HG03095 (cell line): ENCODE results near the gene GALNT9.
"Not testable (repeated sequence)": the region's sequence is repeated elsewhere in the genome, so short reads cannot be mapped to it uniquely, and the experiment has no call there.

Experiments
- ATAC-seq: cut with Tn5 transposase; IDR thresholded peaks from one replicate; pipeline ENCODE4 v1.9.1; 2021; ENCODE audit warnings: moderate library complexity; ENCODE audit not compliant: unreplicated experiment

GALNT9 gene

DNA sequence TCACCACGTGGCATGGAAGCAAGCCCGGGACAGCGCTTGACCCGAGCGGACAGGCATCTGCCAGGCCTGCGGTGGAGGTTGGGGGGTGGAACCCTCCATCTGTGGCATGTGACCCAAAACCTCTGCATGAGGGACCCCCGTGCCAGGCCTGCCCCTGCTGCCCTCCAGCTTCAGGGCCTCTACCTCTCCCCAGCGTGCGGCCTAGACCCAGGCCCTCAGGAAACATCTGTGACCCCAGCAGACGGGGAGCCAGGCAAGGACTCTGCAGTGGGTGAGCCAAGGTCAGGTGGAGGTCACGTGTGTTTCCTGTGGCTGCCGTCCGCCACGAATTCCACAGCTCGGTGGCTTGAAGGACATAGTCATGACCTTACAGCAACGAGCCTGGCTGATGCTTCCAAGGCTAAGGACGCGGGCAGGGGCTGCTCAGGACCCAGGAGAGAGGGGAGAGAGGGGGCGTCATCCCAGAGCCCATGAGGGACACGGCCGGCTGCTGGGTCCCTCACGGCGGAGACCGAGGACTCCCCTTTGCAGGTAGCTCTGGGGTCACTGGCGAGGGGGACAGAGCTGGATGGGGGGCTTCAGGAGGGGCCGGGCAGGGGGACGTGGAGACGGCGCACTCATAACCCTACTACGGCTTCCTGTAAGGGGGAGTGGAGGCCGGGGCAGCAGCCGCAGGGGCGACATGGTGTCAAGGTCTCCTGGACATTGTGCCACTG, 91.5 kb downstream of the GALNT9 start:
- no peak for ATAC-seq

DNA sequence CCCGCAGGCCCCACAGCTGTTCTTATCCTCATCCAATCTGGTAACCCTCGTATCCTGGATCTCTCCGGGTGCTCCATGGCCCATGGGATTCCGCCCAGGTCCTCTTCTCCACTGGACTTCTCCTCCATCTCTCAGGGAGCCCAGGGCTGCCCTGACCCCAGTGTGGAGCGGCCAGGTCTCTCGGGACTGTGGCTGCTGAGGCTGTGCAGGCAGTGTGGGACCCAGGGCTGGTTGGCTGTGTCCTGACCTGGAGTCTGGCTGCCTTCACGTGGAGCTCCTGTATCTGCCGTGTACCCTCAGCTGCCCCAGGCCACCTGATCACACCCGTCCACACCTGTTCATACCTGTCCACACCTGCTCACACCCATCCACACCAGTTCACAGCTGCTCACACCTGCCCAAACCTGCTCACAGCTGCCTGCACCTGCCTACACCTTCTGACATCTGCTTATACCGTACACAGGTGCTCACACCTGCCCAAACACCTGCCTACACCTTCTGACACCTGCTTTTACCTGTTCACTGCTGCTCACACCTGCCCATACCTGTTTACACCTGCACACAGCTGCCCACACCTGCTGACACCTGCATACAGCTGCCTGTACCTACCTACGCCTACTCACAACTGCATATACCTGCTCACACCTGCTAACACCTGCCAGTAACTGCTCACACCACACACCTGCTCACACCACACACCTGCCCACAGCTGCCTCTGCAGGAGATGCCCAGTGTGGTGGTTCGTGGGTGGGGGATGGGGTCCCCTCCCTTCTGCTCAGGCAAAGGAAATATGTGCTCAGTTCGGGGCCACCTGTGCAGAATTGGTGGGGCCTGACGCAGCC, 92.2 kb downstream of the GALNT9 start:
- ATAC-seq: no peak

DNA sequence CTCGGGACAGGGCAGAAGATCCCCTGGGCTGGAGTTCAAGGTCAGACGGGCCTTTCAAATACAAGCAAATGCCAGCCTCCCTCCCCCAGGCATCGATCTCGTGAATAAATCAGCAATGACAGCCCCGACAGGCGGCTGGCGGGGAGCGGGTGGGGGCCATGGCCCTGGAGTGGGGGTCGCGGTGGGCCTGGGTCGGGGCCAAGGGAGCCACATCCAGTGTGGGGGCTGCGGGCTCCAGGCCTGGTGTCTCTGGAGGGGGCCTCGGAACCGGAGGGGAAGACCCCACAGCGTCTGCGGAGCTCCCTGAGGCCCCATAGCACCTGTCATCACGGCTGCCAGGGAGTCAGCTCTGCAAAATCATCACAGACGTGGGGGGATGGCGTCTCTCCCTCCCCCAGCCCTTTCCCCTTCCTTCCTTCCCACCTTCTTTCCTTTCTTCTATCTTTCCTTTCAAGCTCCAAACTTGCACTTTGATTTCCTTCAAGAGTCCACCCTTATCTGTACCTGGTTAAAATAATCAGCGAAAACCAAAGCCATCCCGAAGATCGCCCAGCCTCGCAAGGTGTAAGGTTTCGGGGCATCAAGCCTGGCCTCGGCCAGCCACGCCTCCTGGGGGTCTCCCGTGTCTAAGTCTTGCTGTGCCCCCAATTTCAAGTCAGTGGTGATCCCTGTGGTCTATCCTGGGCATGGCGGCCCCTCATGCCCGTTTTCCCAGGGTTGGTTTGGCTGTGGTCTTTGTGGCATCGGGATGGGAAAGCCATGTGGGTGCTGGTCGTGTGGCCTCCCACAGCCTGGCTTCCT, 93.1 kb downstream of the GALNT9 start:
- no peak for ATAC-seq

DNA sequence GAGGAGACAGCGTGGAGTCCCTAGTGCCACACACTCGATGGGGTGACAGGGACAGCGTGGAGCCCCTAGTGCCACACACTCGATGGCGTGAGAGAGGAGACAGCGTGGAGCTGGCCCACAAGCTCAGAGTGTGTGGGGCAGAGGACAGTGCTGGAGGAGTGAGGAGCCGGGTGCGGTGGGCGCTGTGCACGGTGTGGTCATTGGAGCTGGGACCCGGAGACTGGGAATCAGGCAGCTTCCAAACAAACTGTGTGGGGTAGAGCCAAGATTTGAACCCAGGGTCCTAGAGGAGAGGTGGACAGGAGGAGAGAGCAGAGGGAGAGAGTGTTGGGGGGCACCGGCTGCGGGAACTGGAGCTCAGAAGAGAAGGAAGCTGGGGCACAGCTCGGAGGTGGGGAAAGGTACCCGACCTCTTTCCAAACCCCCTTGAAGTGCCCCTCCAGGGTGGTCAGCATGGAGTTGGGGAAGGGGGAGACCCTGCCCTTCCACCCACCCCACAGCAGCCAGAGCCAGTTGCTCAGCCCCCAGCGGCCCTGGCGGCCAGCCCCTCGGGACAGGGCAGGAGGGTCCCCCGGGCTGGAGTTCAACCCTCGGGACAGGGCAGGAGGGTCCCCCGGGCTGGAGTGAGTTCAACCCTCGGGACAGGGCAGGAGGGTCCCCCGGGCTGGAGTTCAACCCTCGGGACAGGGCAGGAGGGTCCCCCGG, 94.1 kb downstream of the GALNT9 start:
- no peak for ATAC-seq

DNA sequence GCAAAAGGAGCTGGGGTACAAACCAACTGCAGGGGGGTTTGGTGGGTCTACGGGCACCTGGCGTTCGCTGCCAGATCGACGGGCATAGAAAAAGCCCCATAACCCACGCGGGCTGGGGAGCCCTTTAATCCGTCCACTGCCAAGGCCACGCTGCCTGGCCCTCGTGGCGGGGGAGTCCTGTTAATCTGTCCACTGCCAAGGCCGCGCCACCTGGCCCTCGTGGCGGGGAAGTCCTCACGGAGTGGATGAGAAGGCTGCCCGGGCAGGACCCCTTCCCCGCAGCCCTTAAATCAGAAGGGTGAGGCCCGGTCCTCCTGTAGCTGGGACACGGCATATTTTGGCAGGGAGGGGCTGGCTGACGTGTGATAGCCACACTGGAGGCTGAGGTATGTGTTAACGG, 99.0 kb downstream of the GALNT9 start:
- ATAC-seq: no peak

DNA sequence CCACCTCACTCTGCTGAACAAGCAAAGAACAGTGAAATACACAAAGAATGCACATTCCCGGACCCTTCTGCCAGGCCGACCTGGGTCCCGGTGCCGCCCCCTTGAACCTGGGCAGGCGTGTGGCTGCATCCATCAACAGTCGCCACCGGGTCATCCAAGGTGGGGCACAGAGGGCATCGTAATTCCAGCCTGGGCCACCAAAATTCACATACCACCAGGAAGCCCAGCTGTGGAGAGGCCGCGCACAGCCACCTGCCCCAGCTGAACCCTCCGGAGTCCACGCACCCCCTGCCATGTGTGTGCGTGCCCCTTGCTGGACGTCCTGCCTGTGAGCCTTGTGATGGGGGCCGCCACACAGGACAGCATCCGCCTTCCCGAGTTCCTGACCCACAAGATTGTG, 99.5 kb downstream of the GALNT9 start:
- no peak for ATAC-seq

DNA sequence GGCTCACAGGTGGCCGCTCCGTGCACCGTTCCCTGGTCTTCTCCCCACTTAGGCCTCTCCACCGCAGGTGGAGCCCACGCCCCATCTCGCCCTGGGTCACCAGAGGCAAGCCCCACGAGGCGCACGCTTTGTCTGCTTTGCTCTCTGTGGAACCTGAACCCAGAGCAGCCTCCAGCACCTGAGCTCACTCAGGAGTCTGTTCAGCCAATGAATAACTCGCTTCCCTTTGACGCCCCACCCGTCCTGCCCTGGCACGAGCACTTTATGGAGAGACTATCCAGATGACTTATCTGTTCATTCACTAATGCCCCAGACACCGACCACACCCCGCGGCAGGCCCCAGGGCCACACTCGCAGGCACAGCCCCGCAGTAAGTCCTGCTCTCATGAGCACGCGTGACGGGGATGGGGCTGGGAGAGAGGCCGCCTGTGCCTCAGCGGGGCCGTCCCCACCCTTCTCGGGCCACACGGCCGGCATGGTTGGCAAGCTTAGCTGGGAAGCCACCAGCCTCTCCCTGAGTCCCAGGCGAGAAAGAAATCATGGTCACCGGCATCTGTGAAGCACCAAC, 100.1 kb downstream of the GALNT9 start:
- ATAC-seq: no peak

DNA sequence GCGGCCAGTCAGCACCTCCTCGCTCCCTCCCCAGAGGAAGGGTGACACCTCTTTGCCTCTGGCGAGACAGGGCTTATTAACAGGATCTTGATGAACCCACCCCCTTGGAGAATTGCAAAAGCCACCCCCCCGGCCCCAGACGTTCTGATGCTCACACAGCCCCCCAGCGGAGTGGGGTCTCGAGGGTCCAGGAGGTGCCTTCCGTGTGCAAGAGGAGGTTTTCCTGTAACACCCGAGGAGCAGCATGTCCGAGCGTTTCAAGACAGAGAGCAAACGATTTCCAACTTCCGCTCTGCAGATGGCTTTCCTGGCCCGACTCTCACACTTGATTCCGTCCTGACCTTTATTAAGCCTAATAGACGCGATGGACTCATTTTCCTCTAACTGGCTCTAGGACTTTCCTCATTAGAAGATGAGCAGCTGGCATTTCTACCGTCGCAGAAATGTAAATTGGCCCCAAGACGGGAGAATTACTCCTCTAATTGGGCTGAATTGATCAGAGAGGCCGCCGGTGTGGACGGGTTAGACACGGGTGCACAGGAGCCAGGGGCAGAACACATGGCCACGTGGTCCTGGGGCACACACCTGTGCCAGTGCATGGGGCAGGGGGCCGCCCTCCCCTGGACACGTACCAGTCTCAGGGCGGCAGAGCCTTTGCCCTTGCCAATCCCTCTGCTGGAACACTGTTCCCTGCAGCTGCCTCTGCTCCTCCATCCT, 100.8 kb downstream of the GALNT9 start:
- no peak for ATAC-seq

DNA sequence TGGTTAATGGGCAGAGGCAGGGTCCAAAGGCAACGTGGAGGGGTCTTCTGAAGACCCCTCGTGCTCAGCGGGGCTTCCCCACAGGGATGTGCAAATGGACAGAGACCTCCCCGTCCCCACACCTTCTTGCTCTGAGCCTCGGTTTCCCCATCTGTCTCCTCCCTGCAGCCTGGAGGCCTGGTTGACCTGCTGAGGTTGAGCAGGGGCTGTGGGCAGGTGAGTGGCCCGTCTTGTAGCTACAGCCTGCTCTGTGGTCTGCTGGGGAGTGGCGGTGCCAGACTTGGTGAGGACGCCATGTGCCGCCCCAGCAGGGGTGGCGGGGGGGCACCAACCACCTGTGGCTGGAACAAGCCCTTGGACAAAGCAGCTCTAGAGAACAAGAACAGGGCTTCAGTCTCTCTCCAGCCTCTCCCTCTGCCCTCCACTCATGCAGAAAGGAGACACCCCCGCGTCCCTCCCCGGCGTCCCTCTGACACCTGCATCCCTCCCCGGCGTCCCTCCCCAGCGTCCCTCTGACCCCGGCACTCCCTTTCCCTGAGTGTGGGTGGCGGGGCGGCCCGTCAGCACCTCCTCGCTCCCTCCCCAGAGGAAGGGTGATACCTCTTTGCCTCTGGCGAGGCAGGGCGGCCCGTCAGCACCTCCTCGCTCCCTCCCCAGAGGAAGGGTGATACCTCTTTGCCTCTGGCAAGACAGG, 101.5 kb downstream of the GALNT9 start:
- no peak for ATAC-seq

DNA sequence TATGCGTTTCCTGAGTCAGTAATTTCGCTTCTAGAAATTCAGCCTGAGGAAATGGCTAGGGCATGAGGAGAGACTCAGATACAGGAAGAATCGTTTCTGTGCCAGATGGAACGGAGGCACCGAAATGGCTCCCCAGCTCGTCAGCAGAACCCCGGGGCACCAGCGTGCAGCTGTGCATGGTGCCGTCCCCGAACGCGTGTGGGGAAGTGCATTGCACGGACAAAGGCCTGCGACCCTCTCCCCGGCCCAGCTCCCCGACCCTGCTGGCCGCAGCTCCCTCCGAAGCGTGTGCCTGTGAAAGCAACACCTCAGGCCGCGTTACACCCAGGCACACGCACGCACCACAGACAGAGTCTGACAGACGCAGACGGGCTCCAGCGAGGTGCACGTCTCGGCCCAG, 102.3 kb downstream of the GALNT9 start:
- ATAC-seq: no peak

DNA sequence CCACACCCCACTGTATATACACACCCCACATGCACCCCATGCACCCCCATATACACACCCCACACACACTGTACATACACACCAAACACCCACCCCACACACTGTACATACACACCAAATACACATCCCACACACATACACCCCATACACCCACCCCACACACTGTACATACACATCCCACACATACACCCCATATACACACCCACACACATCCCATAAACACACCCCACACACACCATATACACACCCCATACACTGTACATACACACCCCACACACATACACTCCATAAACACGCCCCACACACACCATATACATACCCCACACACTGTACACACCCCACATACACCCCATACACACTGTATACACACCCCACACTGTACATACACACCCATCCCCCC, 102.8 kb downstream of the GALNT9 start:
- ATAC-seq: no peak

DNA sequence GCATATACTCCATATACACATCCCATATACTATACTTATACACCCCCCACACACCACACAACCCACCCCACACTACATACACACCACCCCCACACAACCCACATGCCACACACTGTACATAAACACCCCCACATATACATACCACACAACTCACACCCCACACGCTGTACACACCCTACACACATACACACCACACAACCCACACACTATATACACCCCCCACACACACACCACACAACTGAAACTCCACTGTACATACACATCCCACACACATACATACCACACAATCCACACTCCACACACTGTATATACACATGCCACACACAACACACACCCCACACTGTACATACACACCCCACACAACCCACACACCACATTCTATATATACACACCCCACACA, 104.2 kb downstream of the GALNT9 start:
- ATAC-seq: no peak

DNA sequence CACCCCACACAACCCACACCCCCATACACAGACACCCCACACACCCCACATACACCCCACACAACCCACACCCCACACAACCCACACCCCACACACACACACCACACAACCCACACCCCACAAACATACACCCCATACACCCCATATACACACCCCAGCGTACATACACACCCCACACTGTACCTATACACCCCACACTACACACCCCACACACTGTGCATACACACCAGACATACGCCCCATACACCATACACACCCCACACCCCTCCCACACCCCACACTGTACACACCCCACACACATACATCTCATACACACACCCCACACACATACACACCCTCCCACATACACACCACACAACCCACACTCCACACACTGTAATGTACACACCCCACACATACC, 104.9 kb downstream of the GALNT9 start:
- ATAC-seq: no peak

DNA sequence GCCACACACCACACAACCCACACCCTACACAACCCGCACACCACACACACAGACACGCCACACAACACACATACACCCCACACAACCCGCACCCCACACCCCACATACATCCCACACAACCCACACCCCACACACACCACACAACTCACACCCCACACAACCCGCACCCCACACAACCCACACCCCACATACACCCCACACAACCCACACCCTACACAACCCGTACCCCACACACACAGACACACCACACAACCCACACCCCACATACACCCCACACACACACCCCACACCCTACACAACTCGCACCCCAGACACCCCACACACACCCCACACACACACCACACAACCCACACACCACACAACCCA, 106.6 kb downstream of the GALNT9 start:
- ATAC-seq: no peak

DNA sequence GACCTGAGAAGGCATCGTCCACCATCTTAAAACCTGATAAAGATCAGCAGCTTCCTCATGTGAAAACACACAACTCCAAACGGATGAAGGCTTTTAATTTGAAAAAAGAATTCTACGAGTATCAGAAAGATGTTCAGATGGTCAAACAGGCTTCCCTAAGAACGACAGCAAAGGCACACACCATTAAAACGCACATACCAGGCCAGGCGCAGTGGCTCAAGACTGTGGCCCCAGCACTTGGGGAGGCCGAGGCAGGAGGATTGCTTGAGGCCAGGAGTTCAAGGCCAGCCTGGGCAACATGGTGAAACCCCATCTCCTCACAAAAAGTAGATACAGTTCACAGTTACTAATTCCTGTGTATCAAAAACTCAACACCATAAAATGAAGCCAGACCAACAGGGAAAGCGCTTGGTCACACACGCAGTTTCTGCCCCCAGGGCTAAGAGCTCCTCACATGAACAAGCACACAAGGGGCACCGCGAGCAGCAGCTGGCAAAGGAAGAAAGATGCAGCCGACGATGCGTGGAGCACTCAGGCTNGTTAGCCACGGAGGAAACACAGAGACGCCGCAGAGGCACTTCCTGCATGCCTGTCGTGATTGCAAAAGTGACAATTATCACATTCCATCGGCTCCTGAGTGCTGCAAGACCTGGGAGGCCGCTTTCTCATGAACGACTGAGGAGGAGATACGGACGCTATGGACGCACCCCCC, 107.1 kb downstream of the GALNT9 start:
- ATAC-seq: no peak

DNA sequence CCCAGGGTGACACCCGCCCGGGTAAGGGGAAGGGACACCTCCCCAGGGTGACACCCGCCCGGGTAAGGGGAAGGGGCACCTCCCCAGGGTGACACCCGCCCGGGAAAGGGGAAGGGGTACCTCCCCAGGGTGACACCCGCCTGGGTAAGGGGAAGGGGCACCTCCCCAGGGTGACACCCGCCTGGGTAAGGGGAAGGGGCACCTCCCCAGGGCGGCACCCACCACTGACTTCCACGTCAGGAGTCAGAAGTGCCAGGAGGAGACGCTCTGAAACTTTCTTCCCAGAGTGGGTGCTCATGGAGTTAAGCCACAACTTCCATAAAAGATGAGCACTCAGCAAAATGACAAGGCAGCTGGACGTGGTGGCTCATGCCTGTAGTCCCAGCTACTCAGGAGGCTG, 109.6 kb downstream of the GALNT9 start:
- ATAC-seq: not testable (repeated sequence)

DNA sequence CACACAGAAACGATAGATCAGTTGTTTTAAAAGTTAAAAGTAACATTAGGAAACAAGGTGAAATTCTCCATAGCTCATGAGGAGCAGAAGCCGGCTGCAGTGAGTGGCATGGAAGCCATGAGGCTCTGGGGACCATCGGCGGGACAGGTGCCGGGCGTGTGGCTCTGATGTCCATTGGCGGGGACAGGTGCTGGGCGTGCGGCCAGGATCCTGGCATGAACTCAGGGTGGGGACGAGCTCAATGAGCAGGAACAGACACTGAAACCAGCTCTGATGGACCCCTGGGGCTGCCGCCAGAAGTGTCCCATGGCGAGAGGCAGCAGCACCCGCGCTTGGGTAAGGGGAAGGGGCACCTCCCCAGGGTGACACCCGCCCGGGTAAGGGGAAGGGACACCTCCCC, 110.1 kb downstream of the GALNT9 start:
- no peak for ATAC-seq

DNA sequence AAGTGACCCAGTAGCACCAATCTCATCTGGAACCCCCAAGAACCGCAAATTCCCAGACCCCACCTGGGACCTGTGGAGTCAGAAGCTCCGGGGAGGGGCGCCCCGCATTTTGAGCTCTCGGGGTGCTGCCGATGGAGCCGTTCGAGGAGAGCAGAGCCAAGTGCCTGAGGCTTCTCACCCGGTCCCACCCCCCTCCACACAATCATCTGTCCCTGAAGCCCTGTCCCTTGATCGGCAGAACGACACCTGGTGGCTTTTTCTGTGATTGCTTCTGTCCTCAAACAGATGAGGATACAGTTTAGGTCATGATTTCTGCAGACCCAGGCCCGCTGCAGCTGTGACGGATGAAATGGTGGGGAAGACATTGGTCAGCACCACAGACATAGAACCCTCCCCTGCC, 110.5 kb downstream of the GALNT9 start:
- no peak for ATAC-seq

DNA sequence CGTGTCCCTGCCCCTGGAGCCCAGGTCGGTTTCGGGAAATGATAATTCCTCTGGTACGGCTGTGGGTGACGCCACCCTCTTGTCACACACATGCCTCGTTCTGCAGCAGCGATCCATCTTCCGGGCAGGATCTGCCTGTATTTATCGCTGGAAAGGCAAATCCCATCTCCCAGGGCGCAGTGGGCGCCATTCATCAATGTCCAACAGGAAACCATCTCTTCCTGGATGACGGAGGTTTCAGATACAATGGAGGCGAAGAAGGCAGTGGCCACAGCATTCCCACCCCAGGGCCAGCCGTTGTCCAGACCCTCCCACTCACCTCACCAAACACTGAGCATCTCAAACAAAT, 110.9 kb downstream of the GALNT9 start:
- no peak for ATAC-seq
